GM23338 (cell line): ENCODE measurements around the gene DNAJC22. TPM values are rescaled to one million over a fixed set of nuclear protein-coding genes. Genes with fewer than 3 reads are reported as not detected.

Source experiments
- ATAC-seq: fragments of 200-7000 bp; cut with Tn5 transposase; 3 replicates; pipeline ENCODE4 v1.9.1; 2020
- DNase-seq: peaks from one replicate; pipeline ENCODE4 v3.0.0-alpha.2; 2015; ENCODE audit warnings: low spot score
- H2AFZ ChIP-seq: fragments of 200-600 bp; sonication (generic); 2 replicates; pipeline ENCODE4 v1.8.0; 2016; ENCODE audit warnings: antibody characterized with exemption, mild to moderate bottlenecking, moderate library complexity
- H3F3A ChIP-seq: fragments of 200-600 bp; sonication (generic); replicated peaks from 2 replicates; pipeline ENCODE4 v1.8.0; 2017; ENCODE audit warnings: antibody characterized with exemption, mixed run types, low read depth
- H3K27ac ChIP-seq: fragments of 200-600 bp; sonication (generic); 2 replicates; pipeline ENCODE4 v1.6.1; 2016; ENCODE audit warnings: low read depth
- H3K27me3 ChIP-seq: fragments of 200-600 bp; sonication (generic); 2 replicates; pipeline ENCODE4 v1.8.0; 2016; ENCODE audit warnings: mild to moderate bottlenecking, mixed run types, moderate library complexity; ENCODE audit not compliant: insufficient read depth
- H3K36me3 ChIP-seq: fragments of 200-600 bp; sonication (generic); 2 replicates; pipeline ENCODE4 v1.8.0; 2016; ENCODE audit warnings: mild to moderate bottlenecking; ENCODE audit not compliant: insufficient read depth
- H3K4me1 ChIP-seq: fragments of 200-600 bp; sonication (generic); 2 replicates; pipeline ENCODE4 v1.8.0; 2016; ENCODE audit warnings: mild to moderate bottlenecking, moderate library complexity; ENCODE audit not compliant: insufficient read depth
- H3K4me2 ChIP-seq: fragments of 200-600 bp; sonication (generic); 2 replicates; pipeline ENCODE4 v1.7.1; 2017; ENCODE audit warnings: mixed run types
- H3K4me3 ChIP-seq: fragments of 200-600 bp; sonication (generic); 2 replicates; pipeline ENCODE4 v1.6.1; 2016; ENCODE audit warnings: mixed run types
- H3K79me2 ChIP-seq: fragments of 200-600 bp; sonication (generic); replicated peaks from 2 replicates; pipeline ENCODE4 v1.8.0; 2017; ENCODE audit warnings: mild to moderate bottlenecking; ENCODE audit not compliant: insufficient read depth
- H3K9me2 ChIP-seq: fragments of 200-600 bp; sonication (generic); 2 replicates; pipeline ENCODE4 v1.8.0; 2017; ENCODE audit not compliant: insufficient read depth
- H4K20me1 ChIP-seq: fragments of 200-600 bp; sonication (generic); replicated peaks from 2 replicates; pipeline ENCODE4 v1.8.0; 2017; ENCODE audit warnings: mild to moderate bottlenecking; ENCODE audit not compliant: insufficient read depth
- H3K27ac Mint-ChIP-seq: 2 replicates; pipeline ENCODE4 v1.8.0; 2020; ENCODE audit warnings: inconsistent platforms, mild to moderate bottlenecking, moderate library complexity, mixed read lengths
- H3K27me3 Mint-ChIP-seq: 3 replicates; pipeline ENCODE4 v1.8.0; 2022; ENCODE audit warnings: low read depth, mild to moderate bottlenecking, moderate library complexity, mixed read lengths, inconsistent platforms; ENCODE audit not compliant: insufficient read depth, poor library complexity
- H3K36me3 Mint-ChIP-seq: 3 replicates; pipeline ENCODE4 v1.8.0; 2021; ENCODE audit warnings: low read depth, mild to moderate bottlenecking, inconsistent platforms, moderate library complexity, mixed read lengths
- H3K4me1 Mint-ChIP-seq: 3 replicates; pipeline ENCODE4 v1.8.0; 2020; ENCODE audit warnings: mild to moderate bottlenecking, inconsistent platforms, mixed read lengths
- H3K4me3 Mint-ChIP-seq: 3 replicates; pipeline ENCODE4 v1.8.0; 2021; ENCODE audit warnings: moderate library complexity, mild to moderate bottlenecking, inconsistent platforms, mixed read lengths
- H3K9me3 Mint-ChIP-seq: 3 replicates; pipeline ENCODE4 v1.8.0; 2020; ENCODE audit warnings: moderate library complexity, mild to moderate bottlenecking, inconsistent platforms, mixed read lengths
- CREB1 ChIP-seq: fragments of 250-450 bp; sonication (Bioruptor Pico); IDR thresholded peaks from 2 replicates; pipeline ENCODE4 v1.5.0; 2020; ENCODE audit warnings: low read depth, mild to moderate bottlenecking, moderate library complexity
- EZH2 ChIP-seq: fragments of 200-600 bp; sonication (generic); IDR thresholded peaks from one replicate; pipeline ENCODE4 v1.8.0; 2017; ENCODE audit warnings: antibody characterized with exemption, mild to moderate bottlenecking, low read depth; ENCODE audit not compliant: unreplicated experiment
- EZH2phosphoT487 ChIP-seq: fragments of 200-600 bp; sonication (generic); IDR thresholded peaks from one replicate; pipeline ENCODE4 v1.8.1; 2018; ENCODE audit warnings: antibody characterized with exemption; ENCODE audit not compliant: unreplicated experiment
- NANOG ChIP-seq: IDR thresholded peaks from 2 replicates; pipeline ENCODE4 v1.6.1; 2016; ENCODE audit warnings: antibody characterized with exemption, borderline replicate concordance
- POLR2AphosphoS5 ChIP-seq: IDR thresholded peaks from 2 replicates; pipeline ENCODE4 v1.6.1; 2016; ENCODE audit warnings: antibody characterized with exemption, low read depth
- REST ChIP-seq: IDR thresholded peaks from one replicate; pipeline ENCODE4 v1.6.1; 2018; ENCODE audit warnings: antibody characterized with exemption; ENCODE audit not compliant: unreplicated experiment
- ZNF331 ChIP-seq: fragments of 250-450 bp; sonication (Bioruptor Pico); IDR thresholded peaks from 2 replicates; pipeline ENCODE4 v1.5.0; 2020; ENCODE audit warnings: low read depth, mild to moderate bottlenecking, moderate library complexity
- polyA plus RNA-seq: library from polyadenylated mRNA; unstranded; fragments of >200 nt; fragmentation: Nextera tagmentation; extraction: Ambion mirVana; gene quantifications from 2 replicates; pipeline ENCODE4 v1.2.1, GENCODE V29; 2016
- total RNA-seq: library from RNA; depleted of rRNA; stranded (reverse); fragments of >200 nt; shearing (Covaris generic); gene quantifications from 2 replicates; pipeline ENCODE4 v1.2.3, GENCODE V29; 2014
- TF ChIP-seq, protein P1 (sequence below): fragments of 250-450 bp; sonication (Bioruptor Pico); IDR thresholded peaks from 2 replicates; pipeline ENCODE4 v1.5.0; 2020; ENCODE audit warnings: mild to moderate bottlenecking, moderate library complexity
- TF ChIP-seq, protein P2 (sequence below): IDR thresholded peaks from 2 replicates; pipeline ENCODE4 v1.6.1; 2016; ENCODE audit warnings: antibody characterized with exemption

Gene DNAJC22
- total and polyA plus RNA-seq, 2 experiments from 2014 or later = 0.10 TPM; not detected in 1

DNA sequence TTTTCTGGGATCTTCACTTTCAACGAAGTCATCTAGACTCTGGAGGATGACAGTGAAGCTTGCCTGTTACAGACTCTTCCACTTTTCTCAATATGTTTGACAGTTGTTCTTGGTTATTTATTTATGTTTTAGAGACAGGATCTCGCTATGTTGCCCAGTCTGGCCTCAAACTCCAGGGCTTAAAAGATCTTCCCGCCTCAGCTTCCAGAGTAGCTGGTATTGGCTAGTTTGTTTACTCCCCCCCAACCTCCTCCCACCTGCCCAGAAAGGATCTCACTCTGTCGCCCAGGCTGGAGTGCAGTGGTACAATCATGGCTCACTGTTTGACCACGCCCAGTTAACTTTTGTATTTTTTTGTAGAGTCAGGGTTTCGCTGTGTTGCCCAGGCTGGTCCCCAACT is 23.9 kb downstream of the DNAJC22 start (continued):
- TF ChIP-seq, protein P1, sequence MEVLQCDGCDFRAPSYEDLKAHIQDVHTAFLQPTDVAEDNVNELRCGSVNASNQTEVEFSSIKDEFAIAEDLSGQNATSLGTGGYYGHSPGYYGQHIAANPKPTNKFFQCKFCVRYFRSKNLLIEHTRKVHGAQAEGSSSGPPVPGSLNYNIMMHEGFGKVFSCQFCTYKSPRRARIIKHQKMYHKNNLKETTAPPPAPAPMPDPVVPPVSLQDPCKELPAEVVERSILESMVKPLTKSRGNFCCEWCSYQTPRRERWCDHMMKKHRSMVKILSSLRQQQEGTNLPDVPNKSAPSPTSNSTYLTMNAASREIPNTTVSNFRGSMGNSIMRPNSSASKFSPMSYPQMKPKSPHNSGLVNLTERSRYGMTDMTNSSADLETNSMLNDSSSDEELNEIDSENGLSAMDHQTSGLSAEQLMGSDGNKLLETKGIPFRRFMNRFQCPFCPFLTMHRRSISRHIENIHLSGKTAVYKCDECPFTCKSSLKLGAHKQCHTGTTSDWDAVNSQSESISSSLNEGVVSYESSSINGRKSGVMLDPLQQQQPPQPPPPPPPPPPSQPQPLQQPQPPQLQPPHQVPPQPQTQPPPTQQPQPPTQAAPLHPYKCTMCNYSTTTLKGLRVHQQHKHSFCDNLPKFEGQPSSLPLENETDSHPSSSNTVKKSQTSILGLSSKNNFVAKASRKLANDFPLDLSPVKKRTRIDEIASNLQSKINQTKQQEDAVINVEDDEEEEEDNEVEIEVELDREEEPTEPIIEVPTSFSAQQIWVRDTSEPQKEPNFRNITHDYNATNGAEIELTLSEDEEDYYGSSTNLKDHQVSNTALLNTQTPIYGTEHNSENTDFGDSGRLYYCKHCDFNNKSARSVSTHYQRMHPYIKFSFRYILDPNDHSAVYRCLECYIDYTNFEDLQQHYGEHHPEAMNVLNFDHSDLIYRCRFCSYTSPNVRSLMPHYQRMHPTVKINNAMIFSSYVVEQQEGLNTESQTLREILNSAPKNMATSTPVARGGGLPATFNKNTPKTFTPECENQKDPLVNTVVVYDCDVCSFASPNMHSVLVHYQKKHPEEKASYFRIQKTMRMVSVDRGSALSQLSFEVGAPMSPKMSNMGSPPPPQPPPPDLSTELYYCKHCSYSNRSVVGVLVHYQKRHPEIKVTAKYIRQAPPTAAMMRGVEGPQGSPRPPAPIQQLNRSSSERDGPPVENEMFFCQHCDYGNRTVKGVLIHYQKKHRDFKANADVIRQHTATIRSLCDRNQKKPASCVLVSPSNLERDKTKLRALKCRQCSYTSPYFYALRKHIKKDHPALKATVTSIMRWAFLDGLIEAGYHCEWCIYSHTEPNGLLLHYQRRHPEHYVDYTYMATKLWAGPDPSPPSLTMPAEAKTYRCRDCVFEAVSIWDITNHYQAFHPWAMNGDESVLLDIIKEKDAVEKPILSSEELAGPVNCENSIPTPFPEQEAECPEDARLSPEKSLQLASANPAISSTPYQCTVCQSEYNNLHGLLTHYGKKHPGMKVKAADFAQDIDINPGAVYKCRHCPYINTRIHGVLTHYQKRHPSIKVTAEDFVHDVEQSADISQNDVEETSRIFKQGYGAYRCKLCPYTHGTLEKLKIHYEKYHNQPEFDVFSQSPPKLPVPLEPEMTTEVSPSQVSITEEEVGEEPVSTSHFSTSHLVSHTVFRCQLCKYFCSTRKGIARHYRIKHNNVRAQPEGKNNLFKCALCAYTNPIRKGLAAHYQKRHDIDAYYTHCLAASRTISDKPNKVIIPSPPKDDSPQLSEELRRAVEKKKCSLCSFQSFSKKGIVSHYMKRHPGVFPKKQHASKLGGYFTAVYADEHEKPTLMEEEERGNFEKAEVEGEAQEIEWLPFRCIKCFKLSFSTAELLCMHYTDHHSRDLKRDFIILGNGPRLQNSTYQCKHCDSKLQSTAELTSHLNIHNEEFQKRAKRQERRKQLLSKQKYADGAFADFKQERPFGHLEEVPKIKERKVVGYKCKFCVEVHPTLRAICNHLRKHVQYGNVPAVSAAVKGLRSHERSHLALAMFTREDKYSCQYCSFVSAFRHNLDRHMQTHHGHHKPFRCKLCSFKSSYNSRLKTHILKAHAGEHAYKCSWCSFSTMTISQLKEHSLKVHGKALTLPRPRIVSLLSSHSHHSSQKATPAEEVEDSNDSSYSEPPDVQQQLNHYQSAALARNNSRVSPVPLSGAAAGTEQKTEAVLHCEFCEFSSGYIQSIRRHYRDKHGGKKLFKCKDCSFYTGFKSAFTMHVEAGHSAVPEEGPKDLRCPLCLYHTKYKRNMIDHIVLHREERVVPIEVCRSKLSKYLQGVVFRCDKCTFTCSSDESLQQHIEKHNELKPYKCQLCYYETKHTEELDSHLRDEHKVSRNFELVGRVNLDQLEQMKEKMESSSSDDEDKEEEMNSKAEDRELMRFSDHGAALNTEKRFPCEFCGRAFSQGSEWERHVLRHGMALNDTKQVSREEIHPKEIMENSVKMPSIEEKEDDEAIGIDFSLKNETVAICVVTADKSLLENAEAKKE (CRISPR knock-in tag) = no peak
- TF ChIP-seq EZH2phosphoT487 = no peak
- TF ChIP-seq ZNF331 (CRISPR knock-in tag) = no peak
- TF ChIP-seq EZH2 = no peak
- no peak for TF ChIP-seq POLR2AphosphoS5
- no peak for TF ChIP-seq CREB1 (CRISPR knock-in tag)
- no peak for TF ChIP-seq NANOG

- Histone ChIP-seq H3K4me1 (peaks cover 4% of the 10 kb centered on the region; the same call in 1 of the 2 replicates), H3K9me2 (no peaks in the 10 kb centered on the region), H3K4me2 (no peak overlapping the region), H3K27me3 (no peaks in the 10 kb centered on the region), H3K27ac (no peak overlapping the region), H2AFZ (no peak overlapping the region), H3K4me3 (no peak overlapping the region), H3K36me3 (no peaks in the 10 kb centered on the region), H3F3A (no peaks in the 10 kb centered on the region), H4K20me1 (peaks cover 16% of the 10 kb centered on the region), H3K79me2 (peaks cover 49% of the 10 kb centered on the region)
- peaks cover 4% of the 10 kb centered on the region for H3K27me3 Mint-ChIP-seq
- peaks cover 9% of the 10 kb centered on the region; the same call in 2 of the 3 replicates for H3K36me3 Mint-ChIP-seq
- no peak for DNase-seq
- H3K9me3 Mint-ChIP-seq = no peaks in the 10 kb centered on the region
- no peak overlapping the region for H3K4me3 Mint-ChIP-seq
- peaks cover 9% of the 10 kb centered on the region for H3K4me1 Mint-ChIP-seq
- ATAC-seq = no peak
- no peak overlapping the region for H3K27ac Mint-ChIP-seq
- no peak for TF ChIP-seq REST
- TF ChIP-seq, protein P2, sequence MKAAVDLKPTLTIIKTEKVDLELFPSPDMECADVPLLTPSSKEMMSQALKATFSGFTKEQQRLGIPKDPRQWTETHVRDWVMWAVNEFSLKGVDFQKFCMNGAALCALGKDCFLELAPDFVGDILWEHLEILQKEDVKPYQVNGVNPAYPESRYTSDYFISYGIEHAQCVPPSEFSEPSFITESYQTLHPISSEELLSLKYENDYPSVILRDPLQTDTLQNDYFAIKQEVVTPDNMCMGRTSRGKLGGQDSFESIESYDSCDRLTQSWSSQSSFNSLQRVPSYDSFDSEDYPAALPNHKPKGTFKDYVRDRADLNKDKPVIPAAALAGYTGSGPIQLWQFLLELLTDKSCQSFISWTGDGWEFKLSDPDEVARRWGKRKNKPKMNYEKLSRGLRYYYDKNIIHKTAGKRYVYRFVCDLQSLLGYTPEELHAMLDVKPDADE = no peak
These were observed 28.7 kb downstream of the DNAJC22 start for GRCh38 chr12:49375406-49375805.
